Neural crest cell (in vitro differentiated cells): ENCODE data around the gene CYSRT1. TPM values are rescaled to one million over a fixed set of nuclear protein-coding genes. Genes with fewer than 3 reads are reported as not detected.

Experiments used
- DNase-seq: peaks from one replicate; pipeline ENCODE4 v3.0.0; 2021; ENCODE audit warnings: low read depth, mixed read lengths, low spot score
- H3K27ac Mint-ChIP-seq: one replicate; pipeline ENCODE4 v1.8.0; 2021; ENCODE audit warnings: mild to moderate bottlenecking, mixed read lengths; ENCODE audit not compliant: unreplicated experiment
- H3K27me3 Mint-ChIP-seq: 2 replicates; pipeline ENCODE4 v1.8.0; 2021; ENCODE audit warnings: low read depth, mild to moderate bottlenecking, mixed read lengths
- H3K36me3 Mint-ChIP-seq: 2 replicates; pipeline ENCODE4 v1.8.0; 2021; ENCODE audit warnings: low read depth, mild to moderate bottlenecking, mixed read lengths
- H3K4me1 Mint-ChIP-seq: 2 replicates; pipeline ENCODE4 v1.8.0; 2021; ENCODE audit warnings: mixed read lengths
- H3K4me3 Mint-ChIP-seq: one replicate; pipeline ENCODE4 v1.8.0; 2021; ENCODE audit warnings: mild to moderate bottlenecking, mixed read lengths
- H3K9me3 Mint-ChIP-seq: 2 replicates; pipeline ENCODE4 v1.8.0; 2021; ENCODE audit warnings: mixed read lengths
- total RNA-seq: library from RNA; stranded (reverse); gene quantifications from 2 replicates; pipeline ENCODE4 v1.2.1, GENCODE V29; 2021
- TF ChIP-seq, protein P1 (sequence below): fragments of 200-600 bp; sonication (generic); conservative IDR thresholded peaks from 2 replicates; pipeline ENCODE4 v1.5.0; 2021; ENCODE audit warnings: antibody characterized with exemption, mild to moderate bottlenecking

Gene CYSRT1
- total RNA-seq, 1 donor from 2014 or later, result 1.2 TPM

DNA sequence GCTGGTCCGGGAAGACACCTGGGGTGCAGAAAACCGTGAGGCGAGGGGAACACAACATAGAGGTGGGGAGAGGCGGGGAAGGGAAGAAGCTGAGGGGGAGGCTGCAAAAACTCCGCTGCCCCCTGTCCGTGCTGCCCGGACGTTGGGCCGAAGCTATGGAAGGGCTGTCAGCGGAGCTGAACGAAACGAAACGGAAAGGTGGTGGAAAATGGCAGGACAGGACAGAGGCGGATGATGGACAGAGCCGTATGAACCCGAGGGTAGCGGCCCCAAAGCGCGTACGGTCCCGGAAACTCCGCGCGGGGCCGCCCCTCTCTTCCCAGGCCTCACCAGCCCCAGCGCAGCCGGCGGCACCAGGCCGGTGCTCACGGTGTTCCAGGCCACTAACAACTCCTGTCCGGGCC is 36.9 kb upstream of the CYSRT1 start:
- no peak for DNase-seq
- Mint-ChIP-seq H3K27ac (peak overlapping the region; percentile 81), H3K4me3 (peak overlapping the region; percentile 90)

DNA sequence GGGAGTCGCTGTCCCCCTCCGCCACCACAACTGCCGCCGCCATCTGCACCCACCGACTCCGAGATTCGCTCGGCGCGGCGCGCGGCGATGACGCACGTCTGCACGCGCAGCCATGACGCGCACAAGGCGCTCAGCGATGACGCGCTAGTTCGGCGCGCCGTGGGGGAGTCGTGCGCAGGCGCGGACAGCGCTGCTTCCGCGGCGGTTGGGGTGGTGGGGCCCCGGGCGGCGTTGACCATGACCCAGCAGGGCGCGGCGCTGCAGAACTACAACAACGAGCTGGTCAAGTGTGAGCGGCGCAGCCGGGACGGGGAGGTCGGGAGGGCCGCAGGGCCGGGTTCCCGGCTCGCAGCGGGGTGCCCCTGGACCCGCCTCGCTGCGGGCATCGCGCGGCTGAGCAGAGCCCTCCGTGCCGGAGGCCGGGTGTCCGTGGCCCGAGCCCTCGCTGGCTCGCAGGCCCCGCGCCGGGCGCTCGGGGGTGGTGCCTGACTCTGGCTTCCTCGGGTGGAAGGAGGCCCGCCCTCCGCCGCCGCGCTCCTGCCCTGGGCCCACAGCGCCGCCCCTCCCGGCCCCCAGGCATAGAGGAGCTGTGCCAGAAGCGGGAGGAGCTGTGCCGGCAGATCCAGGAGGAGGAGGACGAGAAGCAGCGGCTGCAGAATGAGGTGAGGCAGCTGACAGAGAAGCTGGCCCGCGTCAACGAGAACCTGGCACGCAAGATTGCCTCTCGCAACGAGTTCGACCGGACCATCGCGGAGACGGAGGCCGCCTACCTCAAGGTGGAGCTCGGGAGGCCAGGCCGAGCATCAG is 36.3 kb upstream of the CYSRT1 start, which contains the start of the genes ANAPC2 and SSNA1:
TSS of gene ANAPC2 (minus strand) at position 71 of the 807 bp plus-strand sequence. CDS start at position 43, 28 bp downstream.
TSS of gene SSNA1 (plus strand) at position 187 of the 807 bp plus-strand sequence. CDS start at position 238, 51 bp downstream.
- DNase-seq, result peak; percentile 94
- Mint-ChIP-seq H3K27ac (peak within 1 kb of the TSS; percentile 98), H3K4me1 (peaks cover 21% of the 10 kb centered on the region), H3K27me3 (no peaks in the 10 kb centered on the region), H3K9me3 (no peaks in the 10 kb centered on the region), H3K4me3 (peak within 1 kb of the TSS; percentile 96), H3K36me3 (no peaks in the 10 kb centered on the region)
- TF ChIP-seq, protein P1, sequence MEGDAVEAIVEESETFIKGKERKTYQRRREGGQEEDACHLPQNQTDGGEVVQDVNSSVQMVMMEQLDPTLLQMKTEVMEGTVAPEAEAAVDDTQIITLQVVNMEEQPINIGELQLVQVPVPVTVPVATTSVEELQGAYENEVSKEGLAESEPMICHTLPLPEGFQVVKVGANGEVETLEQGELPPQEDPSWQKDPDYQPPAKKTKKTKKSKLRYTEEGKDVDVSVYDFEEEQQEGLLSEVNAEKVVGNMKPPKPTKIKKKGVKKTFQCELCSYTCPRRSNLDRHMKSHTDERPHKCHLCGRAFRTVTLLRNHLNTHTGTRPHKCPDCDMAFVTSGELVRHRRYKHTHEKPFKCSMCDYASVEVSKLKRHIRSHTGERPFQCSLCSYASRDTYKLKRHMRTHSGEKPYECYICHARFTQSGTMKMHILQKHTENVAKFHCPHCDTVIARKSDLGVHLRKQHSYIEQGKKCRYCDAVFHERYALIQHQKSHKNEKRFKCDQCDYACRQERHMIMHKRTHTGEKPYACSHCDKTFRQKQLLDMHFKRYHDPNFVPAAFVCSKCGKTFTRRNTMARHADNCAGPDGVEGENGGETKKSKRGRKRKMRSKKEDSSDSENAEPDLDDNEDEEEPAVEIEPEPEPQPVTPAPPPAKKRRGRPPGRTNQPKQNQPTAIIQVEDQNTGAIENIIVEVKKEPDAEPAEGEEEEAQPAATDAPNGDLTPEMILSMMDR, result peak; percentile 57

More for the DNA sequence above, 36.9 kb upstream of the CYSRT1 start:
- TF ChIP-seq, protein P1, result no peak
- Mint-ChIP-seq H3K9me3 (no peaks in the 10 kb centered on the region), H3K27me3 (no peaks in the 10 kb centered on the region), H3K36me3 (no peaks in the 10 kb centered on the region), H3K4me1 (peaks cover 21% of the 10 kb centered on the region)

DNA sequence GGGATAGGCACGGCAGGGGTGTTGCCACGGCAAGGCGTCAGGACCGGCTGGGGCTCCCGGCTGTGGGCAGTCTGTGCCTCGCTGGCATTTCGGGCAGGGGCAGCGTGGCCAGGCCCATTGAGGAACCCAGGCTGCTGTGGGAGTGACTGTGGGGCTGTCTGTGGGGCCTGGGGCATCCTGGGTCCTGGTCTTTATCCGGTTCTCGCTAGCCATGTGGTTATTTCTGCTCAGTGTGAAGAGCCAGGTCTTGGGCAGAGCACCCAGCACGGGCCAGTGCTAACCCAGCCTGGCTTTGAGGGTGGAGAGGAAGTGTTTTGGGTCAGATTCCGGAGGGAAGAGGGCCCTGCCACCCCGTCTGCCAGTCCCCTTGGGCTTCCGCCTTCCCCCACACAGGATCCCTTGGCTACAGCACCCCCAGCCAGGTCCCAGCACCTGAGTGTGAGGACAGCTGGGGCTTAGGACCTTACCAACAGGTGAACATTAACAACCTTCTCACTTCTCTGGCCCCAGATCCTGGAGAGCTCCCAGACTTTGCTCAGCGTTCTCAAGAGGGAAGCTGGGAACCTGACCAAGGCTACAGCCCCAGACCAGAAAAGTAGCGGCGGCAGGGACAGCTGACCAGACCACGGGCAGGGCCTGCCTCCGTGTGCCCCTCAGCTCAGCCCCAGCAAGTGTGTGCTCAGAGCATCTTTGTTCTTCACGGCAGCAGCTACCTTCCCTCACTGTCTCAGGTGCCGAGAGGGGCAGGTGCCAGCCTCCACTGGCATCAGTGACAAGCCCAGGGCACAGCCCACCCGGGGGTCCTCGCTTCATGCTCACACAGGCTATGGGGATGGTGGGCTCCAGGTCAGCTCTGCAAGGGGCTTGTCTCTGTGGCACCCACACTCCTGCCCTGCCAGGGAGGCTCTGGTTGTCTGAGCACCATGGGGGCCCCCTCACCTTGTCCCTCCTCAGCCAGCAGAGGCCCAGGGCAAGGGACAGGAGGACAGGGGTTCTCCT is 35.4 kb upstream of the CYSRT1 start:
- no peak for DNase-seq

DNA sequence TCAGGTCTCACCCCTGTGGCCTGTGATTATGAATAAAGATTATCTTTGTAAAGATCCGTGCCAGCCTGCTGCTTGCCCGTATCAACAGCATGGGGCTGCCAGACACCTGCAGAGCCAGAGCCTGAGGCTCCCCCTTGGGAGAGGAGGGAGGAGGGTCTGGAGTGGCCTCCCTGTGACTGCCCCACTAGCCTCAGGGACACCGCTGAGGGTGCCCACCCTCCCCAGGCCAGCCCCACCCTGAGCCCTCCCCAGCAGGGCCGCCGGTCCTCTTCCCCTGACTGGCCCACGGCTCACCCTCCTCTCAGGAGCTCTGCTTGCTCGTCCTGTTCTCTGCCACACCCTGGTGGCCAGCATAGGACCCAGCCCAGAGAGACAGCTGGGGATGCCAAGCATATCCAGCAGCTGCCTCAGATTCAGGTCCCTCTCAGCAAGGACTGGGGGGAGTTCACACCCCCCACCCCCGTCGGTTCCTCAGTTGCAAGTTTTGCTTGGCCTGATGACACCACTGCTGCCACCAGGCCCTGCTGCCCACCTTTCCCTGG is 34.6 kb upstream of the CYSRT1 start:
- DNase-seq, result no peak
- TF ChIP-seq, protein P1, result no peak
- peaks cover 21% of the 10 kb centered on the region for H3K4me1 Mint-ChIP-seq
- no peaks in the 10 kb centered on the region for H3K36me3 Mint-ChIP-seq
- no peaks in the 10 kb centered on the region for H3K9me3 Mint-ChIP-seq
- peak overlapping the region; percentile 96 for H3K4me3 Mint-ChIP-seq
- H3K27ac Mint-ChIP-seq, result peak overlapping the region; percentile 62
- no peaks in the 10 kb centered on the region for H3K27me3 Mint-ChIP-seq

More for the DNA sequence above, 35.4 kb upstream of the CYSRT1 start:
- H3K27me3 Mint-ChIP-seq, result no peaks in the 10 kb centered on the region
- peak overlapping the region; percentile 96 for H3K4me3 Mint-ChIP-seq
- H3K4me1 Mint-ChIP-seq, result peaks cover 21% of the 10 kb centered on the region
- H3K9me3 Mint-ChIP-seq, result no peaks in the 10 kb centered on the region
- H3K27ac Mint-ChIP-seq, result peak overlapping the region; percentile 98
- TF ChIP-seq, protein P1, result no peak
- no peaks in the 10 kb centered on the region for H3K36me3 Mint-ChIP-seq

DNA sequence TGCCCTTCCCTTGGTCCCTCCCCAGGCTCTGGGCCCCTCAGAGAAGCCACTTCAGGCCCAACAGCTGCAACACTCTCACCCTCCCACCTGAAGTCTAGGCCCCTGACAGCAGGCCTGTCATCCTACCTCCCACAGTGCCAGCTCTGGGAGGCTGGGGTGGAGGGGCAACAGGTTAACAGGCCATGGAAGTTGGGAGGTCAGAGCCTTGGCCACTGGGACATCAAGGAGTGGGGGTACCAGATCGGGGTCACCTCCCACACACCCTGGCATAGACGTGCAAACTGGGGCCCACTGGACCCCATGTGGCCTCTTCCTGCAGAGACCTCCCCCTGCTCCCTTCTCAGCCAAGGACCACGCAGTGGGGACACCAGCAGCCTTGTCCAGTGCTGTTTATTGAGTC is 33.7 kb upstream of the CYSRT1 start:
- Mint-ChIP-seq H3K27me3 (no peaks in the 10 kb centered on the region), H3K4me3 (peak overlapping the region; percentile 87), H3K4me1 (peaks cover 21% of the 10 kb centered on the region), H3K9me3 (no peaks in the 10 kb centered on the region), H3K36me3 (no peaks in the 10 kb centered on the region), H3K27ac (no peak overlapping the region)
- TF ChIP-seq, protein P1, result no peak
- no peak for DNase-seq
